Neural progenitor cell (in vitro differentiated cells): Measurements from ENCODE around the gene IFT25.

Source experiments
- EZH2phosphoT487 ChIP-seq: fragments of 200-600 bp; sonication (generic); IDR thresholded peaks from 2 replicates; pipeline ENCODE4 v1.6.1; 2017; ENCODE audit warnings: antibody characterized with exemption
- TF ChIP-seq, protein P1 (sequence below): fragments of 200-600 bp; sonication (generic); IDR thresholded peaks from 2 replicates; pipeline ENCODE4 v1.5.1; 2017; ENCODE audit warnings: antibody characterized with exemption, mild to moderate bottlenecking

GRCh38 chr1:53871773-53872484 is 73.6 kb downstream of the IFT25 start:
- TF ChIP-seq, protein P1, sequence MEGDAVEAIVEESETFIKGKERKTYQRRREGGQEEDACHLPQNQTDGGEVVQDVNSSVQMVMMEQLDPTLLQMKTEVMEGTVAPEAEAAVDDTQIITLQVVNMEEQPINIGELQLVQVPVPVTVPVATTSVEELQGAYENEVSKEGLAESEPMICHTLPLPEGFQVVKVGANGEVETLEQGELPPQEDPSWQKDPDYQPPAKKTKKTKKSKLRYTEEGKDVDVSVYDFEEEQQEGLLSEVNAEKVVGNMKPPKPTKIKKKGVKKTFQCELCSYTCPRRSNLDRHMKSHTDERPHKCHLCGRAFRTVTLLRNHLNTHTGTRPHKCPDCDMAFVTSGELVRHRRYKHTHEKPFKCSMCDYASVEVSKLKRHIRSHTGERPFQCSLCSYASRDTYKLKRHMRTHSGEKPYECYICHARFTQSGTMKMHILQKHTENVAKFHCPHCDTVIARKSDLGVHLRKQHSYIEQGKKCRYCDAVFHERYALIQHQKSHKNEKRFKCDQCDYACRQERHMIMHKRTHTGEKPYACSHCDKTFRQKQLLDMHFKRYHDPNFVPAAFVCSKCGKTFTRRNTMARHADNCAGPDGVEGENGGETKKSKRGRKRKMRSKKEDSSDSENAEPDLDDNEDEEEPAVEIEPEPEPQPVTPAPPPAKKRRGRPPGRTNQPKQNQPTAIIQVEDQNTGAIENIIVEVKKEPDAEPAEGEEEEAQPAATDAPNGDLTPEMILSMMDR, result no peak
- no peak for TF ChIP-seq EZH2phosphoT487
